Measurements from ENCODE around the gene CROCC.

CROCC gene

GRCh38 chr1:16980473-16981268 is 58.9 kb downstream of the CROCC start, which contains the start of gene MFAP2:
Gene MFAP2, minus strand, starts transcription at chr1:16980620. Its CDS starts 2,347 bp downstream, at chr1:16978273.
- no peak for DNase-seq (ENCODE audit: insufficient read length, low spot score)
- no peak for FAIRE-seq

- DNase-seq (ENCODE audit: insufficient read length, low spot score) (no peak), FAIRE-seq (no peak)
Observed at GRCh38 chr1:16981269-16981849, 59.6 kb downstream of the CROCC start.

GRCh38 chr1:16982902-16983301 is 61.2 kb downstream of the CROCC start:
- DNase-seq (ENCODE audit: insufficient read length, low spot score) (no peak), FAIRE-seq (no peak)

- FAIRE-seq (no peak), DNase-seq (ENCODE audit: insufficient read length, low spot score) (no peak)
Observed at GRCh38 chr1:16983649-16984048, 61.9 kb downstream of the CROCC start.

- no peak for FAIRE-seq
- DNase-seq (ENCODE audit: insufficient read length, low spot score), result no peak
Observed at GRCh38 chr1:16984717-16985116, 63.0 kb downstream of the CROCC start.

GRCh38 chr1:16986113-16986512 is 64.4 kb downstream of the CROCC start:
- FAIRE-seq (no peak), DNase-seq (ENCODE audit: insufficient read length, low spot score) (no peak)

- DNase-seq (ENCODE audit: insufficient read length, low spot score), result no peak
- FAIRE-seq, result no peak
Observed at GRCh38 chr1:16986560-16986959, 64.8 kb downstream of the CROCC start.

- DNase-seq (ENCODE audit: insufficient read length, low spot score), result no peak
- no peak for FAIRE-seq
Observed at GRCh38 chr1:16986962-16987361, 65.2 kb downstream of the CROCC start.

GRCh38 chr1:16988210-16988609 is 66.5 kb downstream of the CROCC start:
- no peak for DNase-seq (ENCODE audit: insufficient read length, low spot score)
- no peak for FAIRE-seq

GRCh38 chr1:16989676-16990391 is 68.1 kb downstream of the CROCC start:
- DNase-seq (ENCODE audit: insufficient read length, low spot score), result no peak
- no peak for FAIRE-seq

GRCh38 chr1:16991571-16991970 is 69.8 kb downstream of the CROCC start:
- no peak for FAIRE-seq
- DNase-seq (ENCODE audit: insufficient read length, low spot score), result no peak

- FAIRE-seq, result no peak
- DNase-seq (ENCODE audit: insufficient read length, low spot score), result no peak
Observed at GRCh38 chr1:16992102-16992501, 70.4 kb downstream of the CROCC start.

GRCh38 chr1:16992675-16993074 is 70.9 kb downstream of the CROCC start:
- no peak for DNase-seq (ENCODE audit: insufficient read length, low spot score)
- FAIRE-seq, result no peak

GRCh38 chr1:16993521-16994038 is 71.8 kb downstream of the CROCC start:
- no peak for FAIRE-seq
- DNase-seq (ENCODE audit: insufficient read length, low spot score), result no peak

GRCh38 chr1:16996845-16997244 is 75.1 kb downstream of the CROCC start:
- DNase-seq (ENCODE audit: insufficient read length, low spot score) (no peak), FAIRE-seq (no peak)

GRCh38 chr1:16998589-16998988 is 76.9 kb downstream of the CROCC start:
- FAIRE-seq, result no peak
- no peak for DNase-seq (ENCODE audit: insufficient read length, low spot score)

GRCh38 chr1:16999863-17000262 is 78.1 kb downstream of the CROCC start:
- DNase-seq (ENCODE audit: insufficient read length, low spot score) (no peak), FAIRE-seq (no peak)

GRCh38 chr1:17001760-17002523 is 80.2 kb downstream of the CROCC start:
- DNase-seq (ENCODE audit: insufficient read length, low spot score), result no peak
- no peak for FAIRE-seq

GRCh38 chr1:17002524-17002902 is 80.8 kb downstream of the CROCC start:
- no peak for FAIRE-seq
- DNase-seq (ENCODE audit: insufficient read length, low spot score), result no peak

- FAIRE-seq, result no peak
Observed at GRCh38 chr1:17004466-17005364, 83.0 kb downstream of the CROCC start.

More at GRCh38 chr1:17004466-17005364, 83.0 kb downstream of the CROCC start:
- DNase-seq (ENCODE audit: insufficient read length, low spot score), result no peak

Data from GM19239 (cell line).